ENCODE results near the gene SLC35F3. TPM values are rescaled to one million over a fixed set of nuclear protein-coding genes. Genes with fewer than 3 reads are reported as not detected.

Gene SLC35F3
- total RNA-seq, 1 experiment from 2014 or later = 3.3 TPM

- H3K9me3 Mint-ChIP-seq (ENCODE audit: unreplicated experiment) = no peaks in the 10 kb centered on the region
These were observed 415.6 kb downstream of the SLC35F3 start for GRCh38 chr1:234320069-234320468.

GRCh38 chr1:234320549-234320948 lies 416.1 kb downstream of the SLC35F3 start:
- Mint-ChIP-seq H3K4me1 (ENCODE audit: insufficient read depth, unreplicated experiment) (peaks cover 4% of the 10 kb centered on the region), H3K9me3 (ENCODE audit: unreplicated experiment) (no peaks in the 10 kb centered on the region), H3K27ac (ENCODE audit: low read depth, unreplicated experiment) (no peak overlapping the region), H3K4me3 (ENCODE audit: unreplicated experiment) (no peak overlapping the region), H3K36me3 (ENCODE audit: insufficient read depth, unreplicated experiment) (peaks cover 4% of the 10 kb centered on the region), H3K27me3 (ENCODE audit: insufficient read depth, unreplicated experiment) (peaks cover 12% of the 10 kb centered on the region)
- no TSS peak for BruUV-seq (replicated peaks)
- POLR2A ChIA-PET = no interaction called here
- DNase-seq (ENCODE audit: unreplicated experiment) = no peak
- TF ChIP-seq, protein P1, sequence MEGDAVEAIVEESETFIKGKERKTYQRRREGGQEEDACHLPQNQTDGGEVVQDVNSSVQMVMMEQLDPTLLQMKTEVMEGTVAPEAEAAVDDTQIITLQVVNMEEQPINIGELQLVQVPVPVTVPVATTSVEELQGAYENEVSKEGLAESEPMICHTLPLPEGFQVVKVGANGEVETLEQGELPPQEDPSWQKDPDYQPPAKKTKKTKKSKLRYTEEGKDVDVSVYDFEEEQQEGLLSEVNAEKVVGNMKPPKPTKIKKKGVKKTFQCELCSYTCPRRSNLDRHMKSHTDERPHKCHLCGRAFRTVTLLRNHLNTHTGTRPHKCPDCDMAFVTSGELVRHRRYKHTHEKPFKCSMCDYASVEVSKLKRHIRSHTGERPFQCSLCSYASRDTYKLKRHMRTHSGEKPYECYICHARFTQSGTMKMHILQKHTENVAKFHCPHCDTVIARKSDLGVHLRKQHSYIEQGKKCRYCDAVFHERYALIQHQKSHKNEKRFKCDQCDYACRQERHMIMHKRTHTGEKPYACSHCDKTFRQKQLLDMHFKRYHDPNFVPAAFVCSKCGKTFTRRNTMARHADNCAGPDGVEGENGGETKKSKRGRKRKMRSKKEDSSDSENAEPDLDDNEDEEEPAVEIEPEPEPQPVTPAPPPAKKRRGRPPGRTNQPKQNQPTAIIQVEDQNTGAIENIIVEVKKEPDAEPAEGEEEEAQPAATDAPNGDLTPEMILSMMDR (IDR thresholded peaks at IDR 0.05; ENCODE audit: unreplicated experiment) = no peak
- intact Hi-C loops (cut with micrococcal nuclease) = loop anchor here (10.0 kb wide), 2 partner anchors 154 to 926 kb away; partner anchors contain the start of gene TARBP1
- CTCF ChIA-PET = interaction anchor here (0.6 to 5.8 kb wide), 5 partner anchors 11 to 206 kb away, joined by 3 to 61 read pairs (median 3); no protein-coding TSS in a partner anchor

More at GRCh38 chr1:234320069-234320468, 415.6 kb downstream of the SLC35F3 start:
- no TSS peak for BruUV-seq (replicated peaks)
- intact Hi-C loops (cut with micrococcal nuclease) = loop anchor here (10.0 kb wide), 2 partner anchors 155 to 925 kb away; partner anchors contain the start of gene TARBP1
- POLR2A ChIA-PET = interaction anchor here (0.6 kb wide), 1 partner anchor 144 kb away, joined by 3 read pairs; no protein-coding TSS in a partner anchor
- TF ChIP-seq, protein P1 (IDR thresholded peaks at IDR 0.05; ENCODE audit: unreplicated experiment) = no peak
- Mint-ChIP-seq H3K27me3 (ENCODE audit: insufficient read depth, unreplicated experiment) (peaks cover 7% of the 10 kb centered on the region), H3K4me3 (ENCODE audit: unreplicated experiment) (no peak overlapping the region), H3K27ac (ENCODE audit: low read depth, unreplicated experiment) (no peak overlapping the region), H3K36me3 (ENCODE audit: insufficient read depth, unreplicated experiment) (peaks cover 4% of the 10 kb centered on the region), H3K4me1 (ENCODE audit: insufficient read depth, unreplicated experiment) (peaks cover 9% of the 10 kb centered on the region)
- DNase-seq (ENCODE audit: unreplicated experiment) = no peak
- CTCF ChIA-PET = interaction anchor here (0.8 to 5.8 kb wide), 3 partner anchors 11 to 133 kb away, joined by 3 to 61 read pairs (median 4); no protein-coding TSS in a partner anchor

DNA sequence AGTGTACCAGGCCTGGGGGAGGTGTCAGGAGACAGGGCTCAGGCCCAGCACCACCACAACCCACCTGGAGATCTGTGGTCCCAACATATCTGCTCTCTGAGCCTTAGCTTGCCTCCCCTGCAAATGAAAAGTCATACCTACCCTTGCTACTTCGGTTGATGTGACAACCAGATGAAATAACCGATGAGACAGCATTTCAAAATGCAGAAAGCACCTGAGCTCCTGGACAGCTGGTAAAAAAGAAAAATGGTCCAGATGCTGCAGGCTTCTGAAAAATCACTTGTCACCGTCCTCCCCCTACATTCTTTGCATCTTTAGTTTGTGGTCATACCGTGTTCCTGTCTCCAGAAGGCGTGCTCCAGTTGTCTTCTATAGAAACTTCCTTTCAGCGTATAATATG lies 416.8 kb downstream of the SLC35F3 start:
- Mint-ChIP-seq H3K4me1 (ENCODE audit: insufficient read depth, unreplicated experiment) (no peaks in the 10 kb centered on the region), H3K36me3 (ENCODE audit: insufficient read depth, unreplicated experiment) (peaks cover 4% of the 10 kb centered on the region), H3K27me3 (ENCODE audit: insufficient read depth, unreplicated experiment) (peaks cover 14% of the 10 kb centered on the region), H3K27ac (ENCODE audit: low read depth, unreplicated experiment) (no peak overlapping the region), H3K9me3 (ENCODE audit: unreplicated experiment) (no peaks in the 10 kb centered on the region), H3K4me3 (ENCODE audit: unreplicated experiment) (no peak overlapping the region)
- ChIA-PET CTCF (interaction anchor here (0.9 to 5.8 kb wide), 4 partner anchors 9 to 40 kb away, joined by 3 to 61 read pairs (median 4); no protein-coding TSS in a partner anchor), POLR2A (no interaction called here)
- no peak for DNase-seq (ENCODE audit: unreplicated experiment)
- TF ChIP-seq, protein P1 (IDR thresholded peaks at IDR 0.05; ENCODE audit: unreplicated experiment) = no peak
- no TSS peak for BruUV-seq (replicated peaks)
- intact Hi-C loops (cut with micrococcal nuclease) = loop anchor here (10.0 kb wide), 2 partner anchors 154 to 926 kb away; partner anchors contain the start of gene TARBP1

- POLR2A ChIA-PET = no interaction called here
- intact Hi-C loops (cut with micrococcal nuclease) = loop anchor here (10.0 kb wide), 2 partner anchors 153 to 927 kb away; partner anchors contain the start of gene TARBP1
- no peaks in the 10 kb centered on the region for H3K4me1 Mint-ChIP-seq (ENCODE audit: insufficient read depth, unreplicated experiment)
- peaks cover 4% of the 10 kb centered on the region for H3K36me3 Mint-ChIP-seq (ENCODE audit: insufficient read depth, unreplicated experiment)
- H3K9me3 Mint-ChIP-seq (ENCODE audit: unreplicated experiment) = no peaks in the 10 kb centered on the region
- no TSS peak for BruUV-seq (replicated peaks)
- CTCF ChIA-PET = interaction anchor here (0.9 to 11.9 kb wide), 3 partner anchors 10 to 13 kb away, joined by 4 to 233 read pairs (median 61); no protein-coding TSS in a partner anchor
- peaks cover 14% of the 10 kb centered on the region for H3K27me3 Mint-ChIP-seq (ENCODE audit: insufficient read depth, unreplicated experiment)
- DNase-seq (ENCODE audit: unreplicated experiment) = no peak
- no peak overlapping the region for H3K27ac Mint-ChIP-seq (ENCODE audit: low read depth, unreplicated experiment)
- TF ChIP-seq, protein P1 (IDR thresholded peaks at IDR 0.05; ENCODE audit: unreplicated experiment) = no peak
- H3K4me3 Mint-ChIP-seq (ENCODE audit: unreplicated experiment) = no peak overlapping the region
These were observed 417.6 kb downstream of the SLC35F3 start for GRCh38 chr1:234322097-234322496.
